WTC11 (cell line): ENCODE results near the gene GPR17.

Experiments
- AFF4 ChIP-seq: sonication (generic); formaldehyde crosslinking; IDR thresholded peaks from 2 replicates; pipeline ENCODE4 v1.8.1; 2023; ENCODE audit warnings: mild to moderate bottlenecking, missing genetic modification reagents, borderline replicate concordance
- CBFB ChIP-seq: sonication (generic); formaldehyde crosslinking; IDR thresholded peaks from 2 replicates; pipeline ENCODE4 v1.8.1; 2022; ENCODE audit warnings: mild to moderate bottlenecking, low read depth, missing genetic modification reagents
- CTCF ChIP-seq: fragments of 200-600 bp; IDR thresholded peaks from 2 replicates; pipeline ENCODE4 v1.8.0; 2022; ENCODE audit warnings: antibody characterized with exemption
- E2F4 ChIP-seq: sonication (generic); formaldehyde crosslinking; IDR thresholded peaks from 2 replicates; pipeline ENCODE4 v1.8.1; 2022; ENCODE audit warnings: low read depth, mild to moderate bottlenecking, moderate library complexity, missing genetic modification reagents, borderline replicate concordance
- ETV6 ChIP-seq: sonication (generic); formaldehyde crosslinking; IDR thresholded peaks from 2 replicates; pipeline ENCODE4 v1.8.1; 2022; ENCODE audit warnings: mild to moderate bottlenecking, missing genetic modification reagents
- MXD4 ChIP-seq: fragments of 250-450 bp; sonication (Bioruptor Pico); IDR thresholded peaks from 2 replicates; pipeline ENCODE4 v1.8.0; 2021; ENCODE audit warnings: mild to moderate bottlenecking, moderate library complexity, borderline replicate concordance
- NFE2L1 ChIP-seq: sonication (generic); formaldehyde crosslinking; IDR thresholded peaks from 2 replicates; pipeline ENCODE4 v1.8.1; 2023; ENCODE audit warnings: missing genetic modification reagents
- SP1 ChIP-seq: sonication (generic); formaldehyde crosslinking; conservative IDR thresholded peaks from 2 replicates; pipeline ENCODE4 v1.8.1; 2022; ENCODE audit warnings: missing genetic modification reagents
- TCF7 ChIP-seq: sonication (generic); formaldehyde crosslinking; IDR thresholded peaks from 2 replicates; pipeline ENCODE4 v1.8.0; 2022; ENCODE audit warnings: mild to moderate bottlenecking, low read depth, missing genetic modification reagents, moderate library complexity
- TEAD1 ChIP-seq: sonication (generic); formaldehyde crosslinking; IDR thresholded peaks from 2 replicates; pipeline ENCODE4 v1.8.0; 2022; ENCODE audit warnings: mild to moderate bottlenecking, missing genetic modification reagents
- TP53 ChIP-seq: sonication (generic); formaldehyde crosslinking; IDR thresholded peaks from 2 replicates; pipeline ENCODE4 v1.8.1; 2023; ENCODE audit warnings: mild to moderate bottlenecking, missing genetic modification reagents
- USF2 ChIP-seq: sonication (generic); formaldehyde crosslinking; IDR thresholded peaks from 2 replicates; pipeline ENCODE4 v1.8.1; 2023; ENCODE audit warnings: mild to moderate bottlenecking, missing genetic modification reagents, moderate library complexity
- ZNF121 ChIP-seq: sonication (generic); formaldehyde crosslinking; IDR thresholded peaks from 2 replicates; pipeline ENCODE4 v1.8.0; 2023; ENCODE audit warnings: missing genetic modification reagents

GRCh38 chr2:127681288-127681804 lies 35.4 kb downstream of the GPR17 start:
- no peak for TF ChIP-seq TCF7 (CRISPR knock-in tag)
- no peak for TF ChIP-seq USF2 (CRISPR knock-in tag)
- TF ChIP-seq TEAD1: no peak
- no peak for TF ChIP-seq CTCF
- TF ChIP-seq ZNF121: no peak
- no peak for TF ChIP-seq CBFB
- TF ChIP-seq E2F4: no peak
- TF ChIP-seq SP1: no peak
- no peak for TF ChIP-seq TP53 (CRISPR knock-in tag)
- no peak for TF ChIP-seq AFF4
- no peak for TF ChIP-seq NFE2L1
- no peak for TF ChIP-seq ETV6
- no peak for TF ChIP-seq MXD4
